Endometrial microvascular endothelial cells (primary cell): ENCODE results near the gene TNNC2. TPM values are rescaled to one million over a fixed set of nuclear protein-coding genes. Genes with fewer than 3 reads are reported as not detected.

ENCODE experiments used
- in situ Hi-C: cut with HindIII; loops from 2 replicates; pipeline ENCODE4 v1.10.0; 2017; ENCODE audit warnings: low sequenced_read_pairs, low pct_unique_long_range_greater_than_20kb; ENCODE audit errors: inconsistent ontology term
- total RNA-seq: library from RNA; depleted of rRNA; stranded (reverse); fragments of >200 nt; gene quantifications from one replicate; pipeline ENCODE4 v1.2.3, GENCODE V29; 2015; ENCODE audit errors: inconsistent ontology term

Gene TNNC2
- total RNA-seq, 1 donor from 2014 or later: not detected

- in situ Hi-C loops: no loop called here
These were observed 600 bp upstream of the TNNC2 start for GRCh38 chr20:45827712-45828111.

- in situ Hi-C loops: no loop called here
These were observed 612 bp downstream of the TNNC2 start for GRCh38 chr20:45826381-45827019.

GRCh38 chr20:45823949-45824835 is 2.9 kb downstream of the TNNC2 start:
- in situ Hi-C loops: loop anchor here (25.0 kb wide), 1 partner anchor 113 kb away; the partner anchor contains the start of gene PCIF1

- in situ Hi-C loops: loop anchor here (25.0 kb wide), 1 partner anchor 114 kb away; the partner anchor contains the start of gene PCIF1
These were observed 4.3 kb downstream of the TNNC2 start for GRCh38 chr20:45822857-45823256.

- in situ Hi-C loops: loop anchor here (25.0 kb wide), 1 partner anchor 115 kb away; the partner anchor contains the start of gene PCIF1
These were observed 5.2 kb downstream of the TNNC2 start for GRCh38 chr20:45821947-45822346.

- in situ Hi-C loops: loop anchor here (25.0 kb wide), 1 partner anchor 118 kb away; the partner anchor contains the start of gene PCIF1
These were observed 7.6 kb downstream of the TNNC2 start for GRCh38 chr20:45819466-45819865.

GRCh38 chr20:45818239-45818638 is 8.9 kb downstream of the TNNC2 start:
- in situ Hi-C loops: loop anchor here (25.0 kb wide), 1 partner anchor 119 kb away; the partner anchor contains the start of gene PCIF1

GRCh38 chr20:45817376-45818194 is 9.5 kb downstream of the TNNC2 start:
- in situ Hi-C loops: loop anchor here (25.0 kb wide), 1 partner anchor 120 kb away; the partner anchor contains the start of gene PCIF1

- in situ Hi-C loops: loop anchor here (25.0 kb wide), 1 partner anchor 120 kb away; the partner anchor contains the start of gene PCIF1
These were observed 10.2 kb downstream of the TNNC2 start for GRCh38 chr20:45816951-45817350.

- in situ Hi-C loops: loop anchor here (25.0 kb wide), 1 partner anchor 123 kb away; the partner anchor contains the start of gene PCIF1
These were observed 12.8 kb downstream of the TNNC2 start for GRCh38 chr20:45814314-45814713.

- in situ Hi-C loops: loop anchor here (25.0 kb wide), 1 partner anchor 124 kb away; the partner anchor contains the start of gene PCIF1
These were observed 13.6 kb downstream of the TNNC2 start for GRCh38 chr20:45813489-45813888.

GRCh38 chr20:45813006-45813340 is 14.1 kb downstream of the TNNC2 start:
- in situ Hi-C loops: loop anchor here (25.0 kb wide), 1 partner anchor 124 kb away; the partner anchor contains the start of gene PCIF1

- in situ Hi-C loops: loop anchor here (25.0 kb wide), 1 partner anchor 125 kb away; the partner anchor contains the start of gene PCIF1
These were observed 14.7 kb downstream of the TNNC2 start, which contains the start of gene UBE2C for GRCh38 chr20:45812157-45813005. Gene UBE2C, plus strand, starts transcription at chr20:45812644. Its CDS starts 52 bp downstream, at chr20:45812696.

- in situ Hi-C loops: loop anchor here (25.0 kb wide), 1 partner anchor 127 kb away; the partner anchor contains the start of gene PCIF1
These were observed 16.7 kb downstream of the TNNC2 start for GRCh38 chr20:45810191-45810970.

GRCh38 chr20:45801851-45802250 is 25.3 kb downstream of the TNNC2 start:
- in situ Hi-C loops: loop anchor here (25.0 kb wide), 1 partner anchor 135 kb away; the partner anchor contains the start of gene PCIF1

GRCh38 chr20:45798935-45799642 is 28.0 kb downstream of the TNNC2 start:
- in situ Hi-C loops: no loop called here
